Panc1 (cell line): ENCODE data around the gene ESCO1. TPM values are rescaled to one million over a fixed set of nuclear protein-coding genes. Genes with fewer than 3 reads are reported as not detected.

ENCODE experiments used
- ATAC-seq: fragments of 200-7000 bp; cut with Tn5 transposase; 2 replicates; pipeline ENCODE4 v1.9.1; 2020; ENCODE audit warnings: mild to moderate bottlenecking, moderate library complexity
- BruUV-seq: library from RNA; stranded (reverse); fragments of 400-500 nt; replicated peaks from 2 replicates; lab custom pipeline; 2021; lab: Mats Ljungman, UMichigan
- CTCF ChIA-PET: fragments of 300-600 bp; sonication (Branson Sonifier 250); formaldehyde crosslinking; loops from one replicate; lab custom pipeline; 2022; ENCODE audit warnings: antibody characterized with exemption; lab: Charles Lee
- POLR2A ChIA-PET: fragments of 300-600 bp; sonication (Branson Sonifier 250); formaldehyde crosslinking; loops from one replicate; lab custom pipeline; 2022; ENCODE audit warnings: antibody characterized with exemption; lab: Charles Lee
- DNase-seq: peaks from one replicate; pipeline ENCODE4 v3.0.0-alpha.2; 2010; ENCODE audit warnings: low read depth, low spot score
- H3K27ac ChIP-seq: 2 replicates; pipeline ENCODE4 v1.5.1; 2011; ENCODE audit warnings: mild to moderate bottlenecking, low read length, inconsistent platforms
- H3K27me3 ChIP-seq: fragments of 200-500 bp; sonication (Bioruptor generic); 2 replicates; pipeline ENCODE4 v1.6.0; 2014; ENCODE audit warnings: low read length, inconsistent platforms; ENCODE audit not compliant: control insufficient read depth, insufficient read depth
- H3K36me3 ChIP-seq: fragments of 200-500 bp; sonication (Bioruptor generic); 2 replicates; pipeline ENCODE4 v1.5.1; 2014; ENCODE audit warnings: inconsistent platforms, mild to moderate bottlenecking, low read length, moderate library complexity; ENCODE audit not compliant: control insufficient read depth, insufficient read depth
- H3K4me1 ChIP-seq: 2 replicates; pipeline ENCODE4 v1.5.1; 2011; ENCODE audit warnings: inconsistent platforms, mild to moderate bottlenecking, low read length, moderate library complexity; ENCODE audit not compliant: control insufficient read depth, insufficient read depth
- H3K4me3 ChIP-seq, 2 experiments: 2 replicates each; pipeline ENCODE4 v1.5.1; 2011 to 2012; ENCODE audit warnings: low read depth in 2 of 2, low read length in 2 of 2, mild to moderate bottlenecking in 2 of 2, inconsistent platforms in 1 of 2, moderate library complexity in 1 of 2
- H3K9me3 ChIP-seq: fragments of 200-500 bp; sonication (Bioruptor generic); 2 replicates; pipeline ENCODE4 v1.5.1; 2014; ENCODE audit warnings: low read depth, mild to moderate bottlenecking, inconsistent platforms, low read length, moderate library complexity; ENCODE audit not compliant: control insufficient read depth, insufficient read depth
- POLR2AphosphoS5 ChIP-seq: IDR thresholded peaks from 2 replicates; pipeline ENCODE4 v1.6.1; 2012; ENCODE audit warnings: mild to moderate bottlenecking, low read depth, low read length, moderate library complexity
- SIN3A ChIP-seq: IDR thresholded peaks from 2 replicates; pipeline ENCODE4 v1.6.1; 2012; ENCODE audit warnings: low read depth, mild to moderate bottlenecking, low read length, moderate library complexity, borderline replicate concordance; ENCODE audit not compliant: insufficient read depth
- TCF7L2 ChIP-seq: IDR thresholded peaks from 2 replicates; pipeline ENCODE4 v1.6.1; 2011; ENCODE audit warnings: mild to moderate bottlenecking, low read depth, low read length, inconsistent platforms
- in situ Hi-C: cut with HindIII; loops from 2 replicates; pipeline ENCODE4 v1.10.0; 2016; ENCODE audit warnings: low sequenced_read_pairs, low pct_unique_long_range_greater_than_20kb
- intact Hi-C: fragments of 100-400 bp; cut with micrococcal nuclease; formaldehyde crosslinking; loops from one replicate; pipeline ENCODE4 v1.10.0; 2022; ENCODE audit not compliant: unreplicated experiment
- total RNA-seq: library from RNA; stranded (reverse); gene quantifications from one replicate; pipeline ENCODE4 v1.2.1, GENCODE V29; 2021; ENCODE audit not compliant: unreplicated experiment
- TF ChIP-seq, protein P1 (sequence below): fragments of 450-650 bp; IDR thresholded peaks from 2 replicates; pipeline ENCODE4 v1.5.1; 2017; ENCODE audit warnings: mild to moderate bottlenecking
- TF ChIP-seq, protein P2 (sequence below), 2 experiments: IDR thresholded peaks; 2 replicates each; pipeline ENCODE4 v1.6.1; 2011 to 2012; ENCODE audit warnings: low read depth in 2 of 2, control low read depth in 1 of 2, low read length in 1 of 2, mild to moderate bottlenecking in 1 of 2, moderate library complexity in 1 of 2; ENCODE audit not compliant: insufficient read depth in 1 of 2

The ESCO1 gene
- total RNA-seq, 1 experiment from 2014 or later: 15.4 TPM

DNA sequence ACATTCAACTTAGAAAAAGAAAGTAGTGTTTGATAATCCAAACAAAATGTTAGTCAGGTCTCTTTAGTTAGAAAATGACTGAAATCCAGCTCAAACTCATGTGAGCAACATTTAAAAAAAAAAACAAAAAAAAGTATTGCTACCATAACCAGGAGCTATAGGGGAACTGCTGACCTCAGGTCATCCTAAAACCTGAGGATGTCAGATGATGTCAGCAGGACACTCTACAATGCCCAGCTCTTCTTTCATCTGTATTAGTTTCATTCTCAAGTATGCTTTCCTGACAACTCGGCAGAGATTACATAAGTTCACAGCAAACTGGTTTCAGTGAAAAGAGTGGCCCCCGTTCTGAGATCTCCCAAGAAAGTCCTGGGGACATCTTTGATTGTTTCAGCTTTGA lies 4.2 kb upstream of the ESCO1 start:
- TF ChIP-seq, protein P1, sequence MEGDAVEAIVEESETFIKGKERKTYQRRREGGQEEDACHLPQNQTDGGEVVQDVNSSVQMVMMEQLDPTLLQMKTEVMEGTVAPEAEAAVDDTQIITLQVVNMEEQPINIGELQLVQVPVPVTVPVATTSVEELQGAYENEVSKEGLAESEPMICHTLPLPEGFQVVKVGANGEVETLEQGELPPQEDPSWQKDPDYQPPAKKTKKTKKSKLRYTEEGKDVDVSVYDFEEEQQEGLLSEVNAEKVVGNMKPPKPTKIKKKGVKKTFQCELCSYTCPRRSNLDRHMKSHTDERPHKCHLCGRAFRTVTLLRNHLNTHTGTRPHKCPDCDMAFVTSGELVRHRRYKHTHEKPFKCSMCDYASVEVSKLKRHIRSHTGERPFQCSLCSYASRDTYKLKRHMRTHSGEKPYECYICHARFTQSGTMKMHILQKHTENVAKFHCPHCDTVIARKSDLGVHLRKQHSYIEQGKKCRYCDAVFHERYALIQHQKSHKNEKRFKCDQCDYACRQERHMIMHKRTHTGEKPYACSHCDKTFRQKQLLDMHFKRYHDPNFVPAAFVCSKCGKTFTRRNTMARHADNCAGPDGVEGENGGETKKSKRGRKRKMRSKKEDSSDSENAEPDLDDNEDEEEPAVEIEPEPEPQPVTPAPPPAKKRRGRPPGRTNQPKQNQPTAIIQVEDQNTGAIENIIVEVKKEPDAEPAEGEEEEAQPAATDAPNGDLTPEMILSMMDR: no peak
- no peak for TF ChIP-seq SIN3A
- no peak for TF ChIP-seq TCF7L2
- TF ChIP-seq, protein P2, sequence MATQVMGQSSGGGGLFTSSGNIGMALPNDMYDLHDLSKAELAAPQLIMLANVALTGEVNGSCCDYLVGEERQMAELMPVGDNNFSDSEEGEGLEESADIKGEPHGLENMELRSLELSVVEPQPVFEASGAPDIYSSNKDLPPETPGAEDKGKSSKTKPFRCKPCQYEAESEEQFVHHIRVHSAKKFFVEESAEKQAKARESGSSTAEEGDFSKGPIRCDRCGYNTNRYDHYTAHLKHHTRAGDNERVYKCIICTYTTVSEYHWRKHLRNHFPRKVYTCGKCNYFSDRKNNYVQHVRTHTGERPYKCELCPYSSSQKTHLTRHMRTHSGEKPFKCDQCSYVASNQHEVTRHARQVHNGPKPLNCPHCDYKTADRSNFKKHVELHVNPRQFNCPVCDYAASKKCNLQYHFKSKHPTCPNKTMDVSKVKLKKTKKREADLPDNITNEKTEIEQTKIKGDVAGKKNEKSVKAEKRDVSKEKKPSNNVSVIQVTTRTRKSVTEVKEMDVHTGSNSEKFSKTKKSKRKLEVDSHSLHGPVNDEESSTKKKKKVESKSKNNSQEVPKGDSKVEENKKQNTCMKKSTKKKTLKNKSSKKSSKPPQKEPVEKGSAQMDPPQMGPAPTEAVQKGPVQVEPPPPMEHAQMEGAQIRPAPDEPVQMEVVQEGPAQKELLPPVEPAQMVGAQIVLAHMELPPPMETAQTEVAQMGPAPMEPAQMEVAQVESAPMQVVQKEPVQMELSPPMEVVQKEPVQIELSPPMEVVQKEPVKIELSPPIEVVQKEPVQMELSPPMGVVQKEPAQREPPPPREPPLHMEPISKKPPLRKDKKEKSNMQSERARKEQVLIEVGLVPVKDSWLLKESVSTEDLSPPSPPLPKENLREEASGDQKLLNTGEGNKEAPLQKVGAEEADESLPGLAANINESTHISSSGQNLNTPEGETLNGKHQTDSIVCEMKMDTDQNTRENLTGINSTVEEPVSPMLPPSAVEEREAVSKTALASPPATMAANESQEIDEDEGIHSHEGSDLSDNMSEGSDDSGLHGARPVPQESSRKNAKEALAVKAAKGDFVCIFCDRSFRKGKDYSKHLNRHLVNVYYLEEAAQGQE (IDR thresholded peaks at IDR 0.05; ENCODE audit: insufficient read depth in 1 of 2, low read depth in 2 of 2, low read length in 1 of 2): no peak
- no peak for TF ChIP-seq POLR2AphosphoS5
- ATAC-seq: no peak
- no peak for DNase-seq
- in situ Hi-C loops: no loop called here
- Histone ChIP-seq H3K4me3 (no peak overlapping the region), H3K9me3 (no peaks in the 10 kb centered on the region), H3K27me3 (no peaks in the 10 kb centered on the region), H3K36me3 (peaks cover 6% of the 10 kb centered on the region; the same call in 1 of the 2 replicates), H3K27ac (peak overlapping the region; percentile 44; the same call in 1 of the 2 replicates), H3K4me1 (no peaks in the 10 kb centered on the region; the same call in 1 of the 2 replicates)
- no TSS peak for BruUV-seq
- ChIA-PET POLR2A (interaction anchor here (0.5 to 0.7 kb wide), 3 partner anchors 29 to 1195 kb away, joined by 3 to 4 read pairs (median 3); no protein-coding TSS in a partner anchor), CTCF (no interaction called here)
- intact Hi-C loops: no loop called here

DNA sequence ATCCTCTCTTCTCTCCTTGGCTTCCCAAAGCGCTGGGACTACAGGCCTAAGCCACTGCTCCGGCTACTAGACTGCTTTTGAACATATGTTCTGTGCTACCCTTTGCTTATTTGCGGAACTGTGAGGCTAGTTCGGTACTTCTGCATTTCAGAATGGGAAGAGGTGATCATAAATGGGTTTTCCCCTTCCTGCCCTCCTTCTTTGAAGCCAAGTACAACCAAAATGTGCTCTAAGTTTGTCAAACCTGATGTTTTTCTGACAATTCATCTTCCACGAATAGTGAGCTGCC lies 1.7 kb upstream of the ESCO1 start:
- peaks cover 12% of the 10 kb centered on the region for H3K36me3 ChIP-seq
- in situ Hi-C loops: no loop called here
- TF ChIP-seq, protein P2 (IDR thresholded peaks at IDR 0.05; ENCODE audit: insufficient read depth in 1 of 2, low read depth in 2 of 2, low read length in 1 of 2): no peak
- TF ChIP-seq, protein P1: no peak
- TF ChIP-seq SIN3A (no peak), POLR2AphosphoS5 (no peak), TCF7L2 (no peak)
- H3K4me3 ChIP-seq: no peak overlapping the region
- no peaks in the 10 kb centered on the region for H3K27me3 ChIP-seq
- ChIA-PET POLR2A (no interaction called here), CTCF (interaction anchor here (0.6 kb wide), 2 partner anchors 9 to 102 kb away, joined by 3 to 5 read pairs; no protein-coding TSS in a partner anchor)
- BruUV-seq: no TSS peak
- no peak for DNase-seq
- no peaks in the 10 kb centered on the region for H3K9me3 ChIP-seq
- peaks cover 4% of the 10 kb centered on the region for H3K4me1 ChIP-seq
- intact Hi-C loops: no loop called here
- H3K27ac ChIP-seq: no peak overlapping the region
- no peak for ATAC-seq
